ENCODE measurements around the gene PFKFB4.

PFKFB4 gene

DNA sequence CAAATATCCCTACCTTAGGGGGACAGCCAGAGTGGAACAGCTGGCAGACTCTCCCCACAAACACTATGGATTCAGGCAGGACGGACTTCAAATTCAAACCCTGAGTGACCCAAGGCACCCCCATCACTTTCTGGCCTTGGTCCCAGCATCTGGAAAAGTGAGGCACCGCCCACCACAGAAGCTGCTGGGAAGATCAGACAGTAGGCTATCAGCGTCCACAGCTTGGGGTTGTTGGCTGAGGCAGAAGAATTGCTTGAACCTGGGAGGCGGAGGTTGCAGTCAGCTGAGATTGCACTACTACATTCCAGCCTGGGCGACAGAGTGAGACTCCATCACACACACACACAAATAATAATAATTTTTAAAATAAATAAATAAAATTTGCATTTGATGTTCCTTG is 8.5 kb downstream of the PFKFB4 start:
- peaks cover 0 to 18% of the 10 kb centered on the region in 2 experiments; a peak in 1 of 3 replicates for H3K36me3 ChIP-seq (ENCODE audit: control insufficient read depth in 2 of 2, insufficient read depth in 1 of 2, low read length in 2 of 2)
- no peaks in the 10 kb centered on the region for H3K9me3 ChIP-seq (ENCODE audit: control insufficient read depth, insufficient read depth, low read depth, low read length)
- POLR2A ChIA-PET, result no interaction called here
- TF ChIP-seq ZNF2 (tag by site-specific recombination; IDR thresholded peaks at IDR 0.05) (no peak), REPIN1 (tag by site-specific recombination; IDR thresholded peaks at IDR 0.05; ENCODE audit: low read depth) (no peak), ZNF560 (tag by site-specific recombination; IDR thresholded peaks at IDR 0.05; ENCODE audit: borderline replicate concordance) (no peak), ZNF169 (tag by site-specific recombination; IDR thresholded peaks at IDR 0.05) (no peak), ZNF214 (tag by site-specific recombination; IDR thresholded peaks at IDR 0.05; ENCODE audit: borderline replicate concordance) (no peak), ZNF174 (tag by site-specific recombination; IDR thresholded peaks at IDR 0.05) (no peak), SETDB1 (IDR thresholded peaks at IDR 0.05; ENCODE audit: insufficient read length, low read length) (no peak), ZNF10 (tag by site-specific recombination; IDR thresholded peaks at IDR 0.05) (no peak), ZNF157 (tag by site-specific recombination; IDR thresholded peaks at IDR 0.05) (no peak), PRDM6 (tag by site-specific recombination; IDR thresholded peaks at IDR 0.05) (no peak), ZNF580 (tag by site-specific recombination; IDR thresholded peaks at IDR 0.05) (no peak), ZNF473 (tag by site-specific recombination; IDR thresholded peaks at IDR 0.05) (no peak), SALL2 (tag by site-specific recombination; IDR thresholded peaks at IDR 0.05; ENCODE audit: borderline replicate concordance) (no peak), ZNF354C (tag by site-specific recombination; IDR thresholded peaks at IDR 0.05; ENCODE audit: borderline replicate concordance, low read depth) (no peak), ZNF391 (tag by site-specific recombination; IDR thresholded peaks at IDR 0.05; ENCODE audit: borderline replicate concordance, low read depth) (no peak), IKZF3 (tag by site-specific recombination; IDR thresholded peaks at IDR 0.05) (no peak), ZNF426 (tag by site-specific recombination; IDR thresholded peaks at IDR 0.05) (no peak)
- TF ChIP-seq, protein P1, sequence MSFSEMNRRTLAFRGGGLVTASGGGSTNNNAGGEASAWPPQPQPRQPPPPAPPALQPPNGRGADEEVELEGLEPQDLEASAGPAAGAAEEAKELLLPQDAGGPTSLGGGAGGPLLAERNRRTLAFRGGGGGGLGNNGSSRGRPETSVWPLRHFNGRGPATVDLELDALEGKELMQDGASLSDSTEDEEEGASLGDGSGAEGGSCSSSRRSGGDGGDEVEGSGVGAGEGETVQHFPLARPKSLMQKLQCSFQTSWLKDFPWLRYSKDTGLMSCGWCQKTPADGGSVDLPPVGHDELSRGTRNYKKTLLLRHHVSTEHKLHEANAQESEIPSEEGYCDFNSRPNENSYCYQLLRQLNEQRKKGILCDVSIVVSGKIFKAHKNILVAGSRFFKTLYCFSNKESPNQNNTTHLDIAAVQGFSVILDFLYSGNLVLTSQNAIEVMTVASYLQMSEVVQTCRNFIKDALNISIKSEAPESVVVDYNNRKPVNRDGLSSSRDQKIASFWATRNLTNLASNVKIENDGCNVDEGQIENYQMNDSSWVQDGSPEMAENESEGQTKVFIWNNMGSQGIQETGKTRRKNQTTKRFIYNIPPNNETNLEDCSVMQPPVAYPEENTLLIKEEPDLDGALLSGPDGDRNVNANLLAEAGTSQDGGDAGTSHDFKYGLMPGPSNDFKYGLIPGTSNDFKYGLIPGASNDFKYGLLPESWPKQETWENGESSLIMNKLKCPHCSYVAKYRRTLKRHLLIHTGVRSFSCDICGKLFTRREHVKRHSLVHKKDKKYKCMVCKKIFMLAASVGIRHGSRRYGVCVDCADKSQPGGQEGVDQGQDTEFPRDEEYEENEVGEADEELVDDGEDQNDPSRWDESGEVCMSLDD (tag by site-specific recombination; IDR thresholded peaks at IDR 0.05), result no peak
- TF ChIP-seq, protein P2, sequence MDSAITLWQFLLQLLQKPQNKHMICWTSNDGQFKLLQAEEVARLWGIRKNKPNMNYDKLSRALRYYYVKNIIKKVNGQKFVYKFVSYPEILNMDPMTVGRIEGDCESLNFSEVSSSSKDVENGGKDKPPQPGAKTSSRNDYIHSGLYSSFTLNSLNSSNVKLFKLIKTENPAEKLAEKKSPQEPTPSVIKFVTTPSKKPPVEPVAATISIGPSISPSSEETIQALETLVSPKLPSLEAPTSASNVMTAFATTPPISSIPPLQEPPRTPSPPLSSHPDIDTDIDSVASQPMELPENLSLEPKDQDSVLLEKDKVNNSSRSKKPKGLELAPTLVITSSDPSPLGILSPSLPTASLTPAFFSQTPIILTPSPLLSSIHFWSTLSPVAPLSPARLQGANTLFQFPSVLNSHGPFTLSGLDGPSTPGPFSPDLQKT (IDR thresholded peaks at IDR 0.05; ENCODE audit: borderline replicate concordance, low read depth, low read length), result no peak
- no peaks in the 10 kb centered on the region for H3K4me1 ChIP-seq (ENCODE audit: control insufficient read depth, insufficient read depth, low read length)
- H3K4me3 ChIP-seq (ENCODE audit: low read depth, low read length), result no peak overlapping the region
- H3K27ac ChIP-seq (ENCODE audit: extremely low read depth, low read depth, low read length), result no peak overlapping the region
- CTCF ChIA-PET, result interaction anchor here (0.7 to 3.0 kb wide), 6 partner anchors 8 to 147 kb away, joined by 3 to 47 read pairs (median 4); no protein-coding TSS in a partner anchor

DNA sequence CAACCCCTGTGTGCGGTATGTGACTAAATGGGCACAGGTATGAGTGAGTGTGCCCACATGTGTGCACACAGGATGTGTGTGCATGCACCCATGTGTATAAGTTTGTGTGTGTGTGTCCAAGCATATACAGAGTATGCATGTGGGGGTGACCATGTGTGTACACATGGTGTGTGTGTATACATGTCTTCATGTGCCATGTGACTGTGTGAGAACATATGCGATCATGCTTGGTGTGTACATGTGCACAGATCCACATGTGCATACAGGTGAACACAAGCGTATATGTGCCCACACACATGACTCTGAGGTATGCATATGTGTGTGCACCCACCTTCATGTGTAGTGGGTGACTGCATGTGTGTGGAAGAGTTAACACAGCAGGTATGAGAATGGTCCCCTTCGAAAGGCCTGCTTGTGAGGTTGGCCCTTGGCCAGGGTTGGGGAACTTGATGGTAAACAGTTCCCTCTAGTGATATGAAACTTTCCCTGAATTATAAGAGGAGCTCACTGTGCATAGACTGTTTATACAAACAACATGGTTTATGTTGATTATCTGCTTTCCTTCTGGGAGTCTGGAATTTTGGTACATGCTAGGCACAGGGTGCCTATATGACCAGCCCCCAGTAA is 10.3 kb downstream of the PFKFB4 start:
- ChIA-PET CTCF (interaction anchor here (0.6 to 1.3 kb wide), 4 partner anchors 50 to 313 kb away, joined by 3 to 7 read pairs (median 4); no protein-coding TSS in a partner anchor), POLR2A (no interaction called here)
- Histone ChIP-seq H3K36me3 (ENCODE audit: control insufficient read depth in 2 of 2, insufficient read depth in 1 of 2, low read length in 2 of 2) (peaks cover 0 to 24% of the 10 kb centered on the region in 2 experiments; a peak in 1 of 3 replicates), H3K4me1 (ENCODE audit: control insufficient read depth, insufficient read depth, low read length) (no peaks in the 10 kb centered on the region), H3K27ac (ENCODE audit: extremely low read depth, low read depth, low read length) (no peak overlapping the region), H3K9me3 (ENCODE audit: control insufficient read depth, insufficient read depth, low read depth, low read length) (no peaks in the 10 kb centered on the region), H3K4me3 (ENCODE audit: low read depth, low read length) (no peak overlapping the region)
- TF ChIP-seq ZNF394 (tag by site-specific recombination; IDR thresholded peaks at IDR 0.05; ENCODE audit: borderline replicate concordance) (no peak), RBAK (tag by site-specific recombination; IDR thresholded peaks at IDR 0.05) (no peak), ZNF112 (tag by site-specific recombination; IDR thresholded peaks at IDR 0.05) (no peak), INSM2 (tag by site-specific recombination; IDR thresholded peaks at IDR 0.05) (no peak)
